Measurements from ENCODE around the gene EIF4G2.

EIF4G2 gene

GRCh38 chr11:10771457-10771856 is 37.3 kb downstream of the EIF4G2 start:
- no peak for DNase-seq (ENCODE audit: low read depth)

DNA sequence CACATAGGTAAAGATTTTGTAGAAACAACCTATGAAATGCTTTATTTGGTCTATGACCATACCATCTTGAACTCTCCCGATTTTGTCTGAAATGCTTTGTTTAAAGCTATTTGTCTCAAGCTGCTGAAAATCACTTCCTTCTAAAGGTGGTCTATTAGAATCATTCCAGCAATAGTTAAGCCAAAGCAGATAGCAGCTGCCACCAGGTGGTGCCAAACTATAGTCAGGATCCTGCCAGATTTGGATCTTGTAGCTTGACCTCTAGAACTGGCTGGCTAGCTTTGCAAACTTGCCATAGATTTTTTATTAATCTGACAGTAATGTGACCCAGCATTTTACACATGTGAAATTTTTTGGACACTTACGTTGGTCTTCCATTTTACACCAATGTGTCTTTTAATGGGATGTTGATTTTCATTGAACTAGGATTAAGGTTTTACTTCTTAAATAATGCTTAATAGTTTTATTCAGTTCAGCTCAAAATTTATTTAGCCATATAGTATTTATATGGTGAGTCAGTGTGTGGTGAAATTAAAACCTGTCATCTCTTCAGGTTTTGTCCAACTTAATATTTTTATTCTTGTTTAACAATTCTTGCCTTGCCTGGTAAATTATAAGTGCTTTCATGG is 38.0 kb downstream of the EIF4G2 start:
- no peak for DNase-seq (ENCODE audit: low read depth)

GRCh38 chr11:10764412-10764811 is 44.3 kb downstream of the EIF4G2 start:
- DNase-seq (ENCODE audit: low read depth), result no peak

DNA sequence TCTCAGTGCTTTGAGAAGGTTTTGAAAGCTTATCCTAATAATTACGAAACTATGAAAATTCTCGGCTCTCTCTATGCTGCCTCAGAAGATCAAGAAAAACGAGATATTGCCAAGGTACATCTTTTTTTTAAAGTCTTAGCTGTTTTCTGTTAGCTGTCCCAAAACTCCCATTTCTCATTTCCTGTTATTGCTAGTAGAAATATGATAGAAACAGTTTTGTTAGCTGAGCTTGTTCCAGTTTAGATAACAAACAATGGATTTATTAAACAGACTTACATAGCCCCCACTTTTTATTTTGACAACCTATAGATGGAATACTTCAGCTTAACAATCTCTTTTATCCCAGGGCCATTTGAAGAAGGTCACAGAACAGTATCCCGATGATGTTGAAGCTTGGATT is 45.0 kb downstream of the EIF4G2 start:
- no peak for DNase-seq (ENCODE audit: low read depth)

GRCh38 chr11:10762913-10763421 is 45.8 kb downstream of the EIF4G2 start:
- DNase-seq (ENCODE audit: low read depth), result no peak

DNA sequence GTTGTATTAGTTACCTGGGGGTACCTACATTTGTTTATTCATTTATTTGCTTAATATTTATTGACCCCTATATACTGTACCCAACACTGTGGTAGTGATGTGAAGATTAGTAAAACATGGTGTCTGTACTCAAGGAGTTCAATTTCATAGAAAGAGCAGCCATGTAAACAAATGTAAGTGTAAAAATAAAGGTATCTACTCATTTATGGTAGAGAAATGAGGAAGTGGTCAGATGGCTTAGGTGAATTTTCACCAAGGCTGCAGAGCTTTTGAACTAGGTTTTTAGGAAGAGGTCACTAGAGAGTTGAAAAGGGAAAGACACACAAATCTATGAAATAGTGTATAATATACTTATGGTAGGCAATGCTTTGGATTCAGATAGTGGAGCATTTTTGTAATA is 46.5 kb downstream of the EIF4G2 start:
- DNase-seq (ENCODE audit: low read depth), result no peak

DNA sequence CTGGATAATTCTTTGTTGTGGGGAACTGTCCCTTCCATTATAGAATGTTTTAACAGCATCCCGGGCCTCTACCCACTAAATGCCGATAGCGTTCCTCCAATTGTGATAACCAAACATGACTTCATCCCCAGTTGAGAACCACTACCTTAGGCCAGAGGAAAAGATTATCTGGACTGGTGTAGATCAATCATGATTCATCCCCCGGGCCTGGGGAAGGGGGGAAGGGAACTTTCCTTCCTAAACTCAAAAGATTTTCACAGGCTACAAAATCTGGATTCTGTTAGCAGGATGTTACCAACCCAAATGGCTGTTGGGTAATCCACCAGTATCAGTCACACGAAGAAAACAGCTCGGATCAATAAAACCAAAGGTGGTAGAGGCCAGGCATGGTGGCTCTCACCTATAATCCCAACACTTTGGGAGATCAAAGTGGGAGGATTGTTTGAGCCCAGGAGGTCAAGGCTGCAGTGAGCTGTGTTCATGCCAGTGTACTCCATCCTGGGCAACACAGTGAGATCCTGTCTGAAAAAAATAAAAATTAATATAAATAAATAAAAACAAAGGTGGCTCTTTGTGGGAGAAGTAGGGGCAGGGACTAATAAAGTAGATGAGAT is 47.5 kb downstream of the EIF4G2 start:
- DNase-seq (ENCODE audit: low read depth), result no peak

DNA sequence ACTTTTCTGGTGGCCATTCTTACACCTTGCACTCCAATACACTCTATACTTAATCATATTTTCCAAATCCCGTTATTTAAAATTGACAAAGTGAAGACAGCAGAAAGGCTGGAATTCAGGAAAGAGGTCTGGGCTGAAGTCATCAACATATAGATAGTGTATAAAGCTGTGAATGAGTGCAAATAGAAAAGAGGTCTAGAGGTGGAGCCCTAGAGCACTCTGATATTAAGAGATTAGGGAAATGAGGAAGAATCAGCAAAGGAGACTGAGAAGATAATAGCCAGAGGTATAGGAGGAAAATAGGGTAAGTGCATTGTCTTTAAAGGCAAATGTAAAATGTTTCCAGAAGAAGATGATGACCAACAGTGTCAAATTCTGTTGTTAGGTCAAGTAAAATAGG is 49.8 kb downstream of the EIF4G2 start:
- no peak for DNase-seq (ENCODE audit: low read depth)

GRCh38 chr11:10752486-10752885 is 56.2 kb downstream of the EIF4G2 start:
- no peak for DNase-seq (ENCODE audit: low read depth)

GRCh38 chr11:10752061-10752460 is 56.7 kb downstream of the EIF4G2 start:
- no peak for DNase-seq (ENCODE audit: low read depth)

- DNase-seq (ENCODE audit: low read depth), result no peak
These were observed 57.2 kb downstream of the EIF4G2 start for GRCh38 chr11:10751581-10751940.

GRCh38 chr11:10750838-10751580 is 57.7 kb downstream of the EIF4G2 start, which contains the start of gene CTR9:
TSS of gene CTR9 (plus strand) at chr11:10751246. CDS start at chr11:10751413, 167 bp downstream.
- peak; percentile 90 for DNase-seq (ENCODE audit: low read depth)

GRCh38 chr11:10749476-10749875 is 59.2 kb downstream of the EIF4G2 start:
- no peak for DNase-seq (ENCODE audit: low read depth)

DNA sequence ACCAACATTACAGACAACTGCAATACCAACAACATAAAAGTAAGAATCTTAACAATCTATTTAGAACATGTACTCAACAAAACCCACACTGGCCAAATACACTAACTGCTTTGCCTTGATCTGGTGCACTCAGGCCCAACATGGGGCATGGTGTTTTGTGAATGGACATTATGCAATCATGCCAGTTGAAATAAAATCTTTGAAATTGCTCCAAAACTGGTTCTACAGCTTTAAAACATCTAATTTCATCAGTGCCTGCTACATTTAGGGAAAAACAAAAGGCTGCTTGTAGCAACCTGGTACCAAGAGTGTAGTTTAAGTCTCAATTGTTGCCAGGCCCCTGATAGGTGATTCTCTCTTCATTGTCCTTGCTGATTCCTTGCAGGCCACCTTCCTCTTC is 61.0 kb downstream of the EIF4G2 start:
- no peak for DNase-seq (ENCODE audit: low read depth)

Measured in activated T-cell treated with anti-CD3 and anti-CD28 coated beads for 24 hours (primary cell).